Measurements from ENCODE around the gene RAB28. TPM values are rescaled to one million over a fixed set of nuclear protein-coding genes. Genes with fewer than 3 reads are reported as not detected.

The RAB28 gene
- total RNA-seq, 4 donors from 2014 or later, result 3.9 to 8.0 (median 6.7) TPM

DNA sequence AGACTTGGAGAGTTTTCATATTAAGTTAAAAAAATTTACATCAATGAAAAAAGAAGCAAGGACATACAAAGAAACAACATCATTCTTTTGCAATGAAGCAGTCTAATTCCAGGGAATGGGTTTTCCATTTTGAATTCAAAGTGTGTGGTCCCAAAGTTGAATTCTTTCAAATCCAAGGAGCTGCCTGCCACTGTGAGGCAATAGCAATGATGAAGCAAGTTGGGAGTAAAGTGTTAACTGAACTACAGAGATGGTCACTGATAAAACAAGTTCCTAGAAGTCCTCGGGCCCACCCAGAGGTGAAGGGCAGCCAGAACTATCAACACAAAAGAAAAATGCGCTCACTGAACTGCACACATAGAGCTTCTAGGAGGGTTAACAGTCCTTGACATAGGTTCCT lies 115.9 kb downstream of the RAB28 start:
- TF ChIP-seq CTCF (IDR thresholded peaks at IDR 0.05 in 4 of 5, conservative IDR thresholded peaks at IDR 0.05 in 1 of 5) (no peak), POLR2A (IDR thresholded peaks at IDR 0.05) (no peak)
- Histone ChIP-seq H3K27ac (no peak overlapping the region), H3K9me3 (no peaks in the 10 kb centered on the region), H3K36me3 (no peaks in the 10 kb centered on the region), H3K4me1 (no peaks in the 10 kb centered on the region), H3K4me3 (no peak overlapping the region), H3K27me3 (no peaks in the 10 kb centered on the region)
- intact Hi-C loops (cut with DNase I; ENCODE audit: low total_unique reads) (no loop called here), in situ Hi-C loops (cut with MboI; ENCODE audit: low sequenced_read_pairs in 4 of 4) (no loop called here)
- DNase-seq (no peak), ATAC-seq (no peak)

- DNase-seq (no peak), ATAC-seq (no peak)
- H3K36me3 ChIP-seq, result no peaks in the 10 kb centered on the region
- intact Hi-C loops (cut with DNase I; ENCODE audit: low total_unique reads), result no loop called here
- no peaks in the 10 kb centered on the region for H3K27me3 ChIP-seq
- H3K4me1 ChIP-seq, result no peaks in the 10 kb centered on the region
- no peak overlapping the region for H3K4me3 ChIP-seq
- no peak for TF ChIP-seq POLR2A (IDR thresholded peaks at IDR 0.05)
- TF ChIP-seq CTCF (IDR thresholded peaks at IDR 0.05 in 4 of 5, conservative IDR thresholded peaks at IDR 0.05 in 1 of 5), result no peak
- in situ Hi-C loops (cut with MboI; ENCODE audit: low sequenced_read_pairs in 4 of 4), result no loop called here
- no peak overlapping the region for H3K27ac ChIP-seq
- no peaks in the 10 kb centered on the region for H3K9me3 ChIP-seq
These were observed 116.4 kb downstream of the RAB28 start for GRCh38 chr4:13367691-13368090.

DNA sequence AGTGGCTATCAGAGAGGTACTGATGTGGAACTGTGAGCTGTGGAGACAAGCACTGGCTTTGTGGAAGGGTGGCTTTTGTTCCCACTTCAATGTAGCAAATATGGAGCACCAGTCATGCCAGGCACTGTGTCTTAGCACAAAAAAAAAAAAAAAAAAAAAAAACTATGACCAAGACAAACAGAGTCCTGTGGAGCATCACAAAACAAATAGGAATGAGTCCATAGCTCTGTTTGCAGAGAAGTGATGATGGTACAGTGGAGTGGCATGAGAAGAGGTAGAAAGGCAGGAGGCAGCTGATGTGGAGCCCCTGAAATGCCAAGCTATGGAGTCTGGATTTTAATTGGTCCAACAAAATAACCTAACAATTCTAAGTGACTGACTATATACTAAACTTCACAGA lies 116.9 kb downstream of the RAB28 start:
- Histone ChIP-seq H3K4me1 (no peaks in the 10 kb centered on the region), H3K36me3 (no peaks in the 10 kb centered on the region), H3K27ac (no peak overlapping the region), H3K9me3 (no peaks in the 10 kb centered on the region), H3K4me3 (no peak overlapping the region), H3K27me3 (no peaks in the 10 kb centered on the region)
- intact Hi-C loops (cut with DNase I; ENCODE audit: low total_unique reads) (no loop called here), in situ Hi-C loops (cut with MboI; ENCODE audit: low sequenced_read_pairs in 4 of 4) (no loop called here)
- ATAC-seq (no peak), DNase-seq (no peak)
- no peak for TF ChIP-seq POLR2A (IDR thresholded peaks at IDR 0.05)
- no peak for TF ChIP-seq CTCF (IDR thresholded peaks at IDR 0.05 in 4 of 5, conservative IDR thresholded peaks at IDR 0.05 in 1 of 5)

DNA sequence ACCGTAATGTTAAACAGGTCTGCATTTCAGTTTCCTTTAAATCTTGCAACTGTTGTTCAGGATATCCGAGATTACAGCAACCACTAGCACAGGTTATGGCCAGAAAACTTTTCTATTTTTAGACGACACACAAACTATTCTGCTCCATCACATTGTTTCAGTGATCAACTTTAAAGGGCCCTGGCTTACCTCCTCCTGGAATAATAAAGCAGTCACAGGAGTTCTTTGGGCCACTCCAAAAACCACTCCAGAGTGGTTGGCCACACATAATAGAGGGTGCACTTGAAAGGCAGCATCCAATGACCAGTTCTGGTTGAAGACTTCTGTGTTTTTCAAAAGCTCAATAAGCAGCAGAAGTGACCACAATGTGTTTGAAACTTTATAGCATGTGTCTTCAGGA lies 118.9 kb downstream of the RAB28 start:
- TF ChIP-seq CTCF (IDR thresholded peaks at IDR 0.05 in 4 of 5, conservative IDR thresholded peaks at IDR 0.05 in 1 of 5) (no peak), POLR2A (IDR thresholded peaks at IDR 0.05) (no peak)

GRCh38 chr4:13364653-13365052 lies 119.5 kb downstream of the RAB28 start:
- Histone ChIP-seq H3K36me3 (no peaks in the 10 kb centered on the region), H3K27ac (no peak overlapping the region), H3K4me3 (no peak overlapping the region), H3K4me1 (no peaks in the 10 kb centered on the region), H3K9me3 (no peaks in the 10 kb centered on the region), H3K27me3 (no peaks in the 10 kb centered on the region)
- intact Hi-C loops (cut with DNase I; ENCODE audit: low total_unique reads), result no loop called here
- in situ Hi-C loops (cut with MboI; ENCODE audit: low sequenced_read_pairs in 4 of 4), result no loop called here
- no peak for DNase-seq
- no peak for ATAC-seq
- no peak for TF ChIP-seq POLR2A (IDR thresholded peaks at IDR 0.05)
- TF ChIP-seq CTCF (IDR thresholded peaks at IDR 0.05 in 4 of 5, conservative IDR thresholded peaks at IDR 0.05 in 1 of 5), result no peak

More for the DNA sequence above, 118.9 kb downstream of the RAB28 start:
- in situ Hi-C loops (cut with MboI; ENCODE audit: low sequenced_read_pairs in 4 of 4) (no loop called here), intact Hi-C loops (cut with DNase I; ENCODE audit: low total_unique reads) (no loop called here)
- ATAC-seq (no peak), DNase-seq (no peak)
- no peak overlapping the region for H3K4me3 ChIP-seq
- H3K4me1 ChIP-seq, result no peaks in the 10 kb centered on the region
- H3K9me3 ChIP-seq, result no peaks in the 10 kb centered on the region
- no peak overlapping the region for H3K27ac ChIP-seq
- H3K27me3 ChIP-seq, result no peaks in the 10 kb centered on the region
- H3K36me3 ChIP-seq, result no peaks in the 10 kb centered on the region

Data from gastrocnemius medialis (tissue), 4 donors.